ENCODE data around the gene PSME3. TPM values are rescaled to one million over a fixed set of nuclear protein-coding genes. Genes with fewer than 3 reads are reported as not detected.

Gene PSME3
- total and polyA plus RNA-seq, 2 experiments from 2014 or later, result 93.5 to 178 TPM

DNA sequence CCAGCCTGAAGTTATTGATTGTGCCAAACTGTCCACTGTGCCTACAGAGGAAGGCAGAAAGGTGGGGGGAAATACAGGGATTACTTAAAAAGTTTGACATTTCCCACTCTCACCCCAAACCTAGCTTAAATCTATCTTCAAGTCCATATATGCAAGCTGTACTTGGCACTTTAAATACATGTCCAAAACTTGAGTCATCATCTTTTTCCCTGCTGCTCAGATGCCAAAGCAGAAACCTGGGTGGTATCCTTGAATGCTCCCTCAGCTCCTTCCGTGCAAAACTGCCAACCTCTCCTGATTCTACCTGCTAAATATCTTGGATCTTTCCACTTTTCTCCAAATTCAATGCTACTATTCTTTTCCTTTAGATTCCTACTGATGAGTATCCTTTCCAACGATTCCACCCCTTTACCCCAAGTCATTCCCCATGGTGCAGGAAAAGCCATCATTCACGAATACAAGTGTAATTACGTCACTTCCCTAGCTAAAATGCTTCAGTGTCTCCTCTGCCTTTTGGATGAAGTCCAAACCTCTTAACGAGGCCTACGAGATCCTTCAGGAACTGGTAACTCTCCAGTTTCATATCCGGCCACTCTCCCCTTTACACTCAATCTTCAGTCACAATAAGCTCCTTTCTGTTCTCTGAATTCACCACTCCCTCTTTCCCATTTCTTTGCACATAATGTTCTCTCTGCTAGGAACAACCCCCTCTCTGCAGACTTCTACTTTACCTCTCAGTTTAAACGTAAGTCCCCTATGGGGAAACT lies 18.4 kb upstream of the PSME3 start:
- Histone ChIP-seq H3K79me2 (replicated peaks; ENCODE audit: insufficient read depth) (no peaks in the 10 kb centered on the region; the same call in 1 of the 2 replicates), H3K27me3 (ENCODE audit: insufficient read depth) (no peaks in the 10 kb centered on the region), H3K9me2 (ENCODE audit: insufficient read depth) (no peaks in the 10 kb centered on the region), H2AFZ (no peak overlapping the region), H3K4me1 (ENCODE audit: insufficient read depth) (no peaks in the 10 kb centered on the region), H3F3A (replicated peaks; ENCODE audit: low read depth) (peaks cover 2% of the 10 kb centered on the region; the same call in 1 of the 2 replicates), H4K20me1 (replicated peaks; ENCODE audit: insufficient read depth) (peaks cover 15% of the 10 kb centered on the region), H3K4me3 (no peak overlapping the region), H3K36me3 (ENCODE audit: insufficient read depth) (peaks cover 22% of the 10 kb centered on the region), H3K4me2 (no peak overlapping the region), H3K27ac (ENCODE audit: low read depth) (no peak overlapping the region)
- Mint-ChIP-seq H3K9me3 (no peaks in the 10 kb centered on the region), H3K27ac (no peak overlapping the region), H3K27me3 (ENCODE audit: insufficient read depth, low read depth, poor library complexity) (no peaks in the 10 kb centered on the region), H3K36me3 (ENCODE audit: low read depth) (peaks cover 61% of the 10 kb centered on the region), H3K4me3 (no peak overlapping the region), H3K4me1 (no peaks in the 10 kb centered on the region)
- DNase-seq (ENCODE audit: low spot score) (no peak), ATAC-seq (no peak)
- no peak for TF ChIP-seq EZH2phosphoT487 (IDR thresholded peaks at IDR 0.05; ENCODE audit: unreplicated experiment)
- TF ChIP-seq CREB1 (CRISPR knock-in tag; IDR thresholded peaks at IDR 0.05; ENCODE audit: low read depth), result no peak
- TF ChIP-seq EZH2 (IDR thresholded peaks at IDR 0.05; ENCODE audit: low read depth, unreplicated experiment), result no peak
- TF ChIP-seq ZNF114 (CRISPR knock-in tag; IDR thresholded peaks at IDR 0.05), result no peak
- no peak for TF ChIP-seq NANOG (IDR thresholded peaks at IDR 0.05; ENCODE audit: borderline replicate concordance)

DNA sequence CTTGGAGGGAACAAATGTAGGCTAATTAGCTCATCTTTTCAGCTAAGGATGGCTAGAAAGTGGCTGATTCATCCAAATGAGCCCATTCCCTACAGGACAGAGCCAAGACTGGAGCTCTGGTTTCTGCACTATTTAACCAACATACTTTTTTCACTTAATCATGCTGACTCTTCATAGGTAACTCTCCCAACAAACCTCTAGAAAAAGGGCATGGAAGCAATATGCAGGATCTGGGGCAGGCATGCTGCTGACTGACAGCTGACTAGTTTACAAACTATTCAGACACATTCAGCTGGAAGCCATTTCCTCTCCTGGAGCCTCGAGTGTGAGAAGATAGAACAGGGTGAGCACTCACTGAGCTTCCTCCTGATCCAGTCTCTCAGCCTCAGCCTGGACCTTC lies 15.3 kb upstream of the PSME3 start:
- Mint-ChIP-seq H3K4me1 (no peaks in the 10 kb centered on the region), H3K36me3 (ENCODE audit: low read depth) (peaks cover 70% of the 10 kb centered on the region), H3K9me3 (no peaks in the 10 kb centered on the region), H3K27ac (no peak overlapping the region), H3K27me3 (ENCODE audit: insufficient read depth, low read depth, poor library complexity) (no peaks in the 10 kb centered on the region), H3K4me3 (no peak overlapping the region)
- Histone ChIP-seq H3K4me3 (no peak overlapping the region), H3K79me2 (replicated peaks; ENCODE audit: insufficient read depth) (peaks cover 4% of the 10 kb centered on the region), H3K36me3 (ENCODE audit: insufficient read depth) (peaks cover 17% of the 10 kb centered on the region), H3K27ac (ENCODE audit: low read depth) (no peak overlapping the region), H3K4me2 (no peak overlapping the region), H4K20me1 (replicated peaks; ENCODE audit: insufficient read depth) (peaks cover 21% of the 10 kb centered on the region), H3F3A (replicated peaks; ENCODE audit: low read depth) (peaks cover 2% of the 10 kb centered on the region; the same call in 1 of the 2 replicates), H3K4me1 (ENCODE audit: insufficient read depth) (no peaks in the 10 kb centered on the region), H3K9me2 (ENCODE audit: insufficient read depth) (no peaks in the 10 kb centered on the region), H2AFZ (no peak overlapping the region), H3K27me3 (ENCODE audit: insufficient read depth) (no peaks in the 10 kb centered on the region)
- no peak for ATAC-seq
- no peak for DNase-seq (ENCODE audit: low spot score)
- no peak for TF ChIP-seq POLR2AphosphoS5 (IDR thresholded peaks at IDR 0.05; ENCODE audit: low read depth)
- TF ChIP-seq CREB1 (CRISPR knock-in tag; IDR thresholded peaks at IDR 0.05; ENCODE audit: low read depth), result no peak
- TF ChIP-seq ZNF114 (CRISPR knock-in tag; IDR thresholded peaks at IDR 0.05), result no peak
- TF ChIP-seq, protein P1, sequence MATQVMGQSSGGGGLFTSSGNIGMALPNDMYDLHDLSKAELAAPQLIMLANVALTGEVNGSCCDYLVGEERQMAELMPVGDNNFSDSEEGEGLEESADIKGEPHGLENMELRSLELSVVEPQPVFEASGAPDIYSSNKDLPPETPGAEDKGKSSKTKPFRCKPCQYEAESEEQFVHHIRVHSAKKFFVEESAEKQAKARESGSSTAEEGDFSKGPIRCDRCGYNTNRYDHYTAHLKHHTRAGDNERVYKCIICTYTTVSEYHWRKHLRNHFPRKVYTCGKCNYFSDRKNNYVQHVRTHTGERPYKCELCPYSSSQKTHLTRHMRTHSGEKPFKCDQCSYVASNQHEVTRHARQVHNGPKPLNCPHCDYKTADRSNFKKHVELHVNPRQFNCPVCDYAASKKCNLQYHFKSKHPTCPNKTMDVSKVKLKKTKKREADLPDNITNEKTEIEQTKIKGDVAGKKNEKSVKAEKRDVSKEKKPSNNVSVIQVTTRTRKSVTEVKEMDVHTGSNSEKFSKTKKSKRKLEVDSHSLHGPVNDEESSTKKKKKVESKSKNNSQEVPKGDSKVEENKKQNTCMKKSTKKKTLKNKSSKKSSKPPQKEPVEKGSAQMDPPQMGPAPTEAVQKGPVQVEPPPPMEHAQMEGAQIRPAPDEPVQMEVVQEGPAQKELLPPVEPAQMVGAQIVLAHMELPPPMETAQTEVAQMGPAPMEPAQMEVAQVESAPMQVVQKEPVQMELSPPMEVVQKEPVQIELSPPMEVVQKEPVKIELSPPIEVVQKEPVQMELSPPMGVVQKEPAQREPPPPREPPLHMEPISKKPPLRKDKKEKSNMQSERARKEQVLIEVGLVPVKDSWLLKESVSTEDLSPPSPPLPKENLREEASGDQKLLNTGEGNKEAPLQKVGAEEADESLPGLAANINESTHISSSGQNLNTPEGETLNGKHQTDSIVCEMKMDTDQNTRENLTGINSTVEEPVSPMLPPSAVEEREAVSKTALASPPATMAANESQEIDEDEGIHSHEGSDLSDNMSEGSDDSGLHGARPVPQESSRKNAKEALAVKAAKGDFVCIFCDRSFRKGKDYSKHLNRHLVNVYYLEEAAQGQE (IDR thresholded peaks at IDR 0.05; ENCODE audit: unreplicated experiment), result no peak
- TF ChIP-seq ZNF331 (CRISPR knock-in tag; IDR thresholded peaks at IDR 0.05; ENCODE audit: low read depth), result no peak
- TF ChIP-seq NANOG (IDR thresholded peaks at IDR 0.05; ENCODE audit: borderline replicate concordance), result no peak
- no peak for TF ChIP-seq EZH2phosphoT487 (IDR thresholded peaks at IDR 0.05; ENCODE audit: unreplicated experiment)
- TF ChIP-seq JUNB (IDR thresholded peaks at IDR 0.05; ENCODE audit: unreplicated experiment), result no peak
- TF ChIP-seq, protein P2, sequence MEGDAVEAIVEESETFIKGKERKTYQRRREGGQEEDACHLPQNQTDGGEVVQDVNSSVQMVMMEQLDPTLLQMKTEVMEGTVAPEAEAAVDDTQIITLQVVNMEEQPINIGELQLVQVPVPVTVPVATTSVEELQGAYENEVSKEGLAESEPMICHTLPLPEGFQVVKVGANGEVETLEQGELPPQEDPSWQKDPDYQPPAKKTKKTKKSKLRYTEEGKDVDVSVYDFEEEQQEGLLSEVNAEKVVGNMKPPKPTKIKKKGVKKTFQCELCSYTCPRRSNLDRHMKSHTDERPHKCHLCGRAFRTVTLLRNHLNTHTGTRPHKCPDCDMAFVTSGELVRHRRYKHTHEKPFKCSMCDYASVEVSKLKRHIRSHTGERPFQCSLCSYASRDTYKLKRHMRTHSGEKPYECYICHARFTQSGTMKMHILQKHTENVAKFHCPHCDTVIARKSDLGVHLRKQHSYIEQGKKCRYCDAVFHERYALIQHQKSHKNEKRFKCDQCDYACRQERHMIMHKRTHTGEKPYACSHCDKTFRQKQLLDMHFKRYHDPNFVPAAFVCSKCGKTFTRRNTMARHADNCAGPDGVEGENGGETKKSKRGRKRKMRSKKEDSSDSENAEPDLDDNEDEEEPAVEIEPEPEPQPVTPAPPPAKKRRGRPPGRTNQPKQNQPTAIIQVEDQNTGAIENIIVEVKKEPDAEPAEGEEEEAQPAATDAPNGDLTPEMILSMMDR (conservative IDR thresholded peaks at IDR 0.05; ENCODE audit: low read depth in 2 of 2), result no peak
- TF ChIP-seq, protein P3, sequence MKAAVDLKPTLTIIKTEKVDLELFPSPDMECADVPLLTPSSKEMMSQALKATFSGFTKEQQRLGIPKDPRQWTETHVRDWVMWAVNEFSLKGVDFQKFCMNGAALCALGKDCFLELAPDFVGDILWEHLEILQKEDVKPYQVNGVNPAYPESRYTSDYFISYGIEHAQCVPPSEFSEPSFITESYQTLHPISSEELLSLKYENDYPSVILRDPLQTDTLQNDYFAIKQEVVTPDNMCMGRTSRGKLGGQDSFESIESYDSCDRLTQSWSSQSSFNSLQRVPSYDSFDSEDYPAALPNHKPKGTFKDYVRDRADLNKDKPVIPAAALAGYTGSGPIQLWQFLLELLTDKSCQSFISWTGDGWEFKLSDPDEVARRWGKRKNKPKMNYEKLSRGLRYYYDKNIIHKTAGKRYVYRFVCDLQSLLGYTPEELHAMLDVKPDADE (IDR thresholded peaks at IDR 0.05), result no peak
- no peak for TF ChIP-seq STAT1 (IDR thresholded peaks at IDR 0.05; ENCODE audit: unreplicated experiment)

Data from GM23338 (cell line).